ENCODE measurements around the gene GPN1. TPM values are rescaled to one million over a fixed set of nuclear protein-coding genes. Genes with fewer than 3 reads are reported as not detected.

The GPN1 gene
- total RNA-seq, 1 donor from 2014 or later = 63.9 TPM

GRCh38 chr2:27690052-27690451, 61.2 kb downstream of the GPN1 start:
- no peak for FAIRE-seq
- no peak overlapping the region for H3K9ac ChIP-seq (ENCODE audit: low read length)
- H4K20me1 ChIP-seq (ENCODE audit: insufficient read depth, low read length) = no peaks in the 10 kb centered on the region
- H3K4me3 ChIP-seq (ENCODE audit: insufficient read depth, low read depth, low read length) = no peak overlapping the region
- H3K4me3 Mint-ChIP-seq (ENCODE audit: unreplicated experiment) = no peak overlapping the region
- no peak overlapping the region for H3K4me2 ChIP-seq (ENCODE audit: low read length)
- no peak for DNase-seq (ENCODE audit: low read depth)
- no peaks in the 10 kb centered on the region for H3K4me1 ChIP-seq (ENCODE audit: insufficient read depth, low read length)
- no peaks in the 10 kb centered on the region for H3K9me3 Mint-ChIP-seq (ENCODE audit: unreplicated experiment)
- H3K79me2 ChIP-seq (ENCODE audit: insufficient read depth, low read length) = no peaks in the 10 kb centered on the region
- H3K27me3 ChIP-seq (ENCODE audit: insufficient read depth, low read length) = no peaks in the 10 kb centered on the region
- no peaks in the 10 kb centered on the region for H3K27me3 Mint-ChIP-seq (ENCODE audit: low read depth, unreplicated experiment)
- no peak overlapping the region for H3K27ac ChIP-seq (ENCODE audit: low read depth, low read length)
- no peaks in the 10 kb centered on the region for H3K4me1 Mint-ChIP-seq (ENCODE audit: low read depth, unreplicated experiment)
- H3K27ac Mint-ChIP-seq (ENCODE audit: unreplicated experiment) = no peak overlapping the region
- peaks cover 21% of the 10 kb centered on the region for H3K36me3 ChIP-seq (ENCODE audit: insufficient read depth, low read length)
- no peaks in the 10 kb centered on the region for H3K9me3 ChIP-seq (ENCODE audit: insufficient read depth, low read depth, low read length)
- no peak overlapping the region for H2AFZ ChIP-seq (ENCODE audit: low read depth, low read length)
- H3K36me3 Mint-ChIP-seq (ENCODE audit: low read depth, unreplicated experiment) = peaks cover 15% of the 10 kb centered on the region
- TF ChIP-seq EZH2 (IDR thresholded peaks at IDR 0.05; ENCODE audit: insufficient read depth, low read length) = no peak
- TF ChIP-seq CTCF (IDR thresholded peaks at IDR 0.05; ENCODE audit: insufficient read depth, low read depth, low read length) = no peak

- Histone ChIP-seq H4K20me1 (ENCODE audit: insufficient read depth, low read length) (no peaks in the 10 kb centered on the region), H2AFZ (ENCODE audit: low read depth, low read length) (no peak overlapping the region), H3K4me2 (ENCODE audit: low read length) (no peak overlapping the region), H3K79me2 (ENCODE audit: insufficient read depth, low read length) (no peaks in the 10 kb centered on the region), H3K4me3 (ENCODE audit: insufficient read depth, low read depth, low read length) (no peak overlapping the region), H3K9ac (ENCODE audit: low read length) (no peak overlapping the region), H3K27ac (ENCODE audit: low read depth, low read length) (no peak overlapping the region), H3K36me3 (ENCODE audit: insufficient read depth, low read length) (peaks cover 12% of the 10 kb centered on the region), H3K4me1 (ENCODE audit: insufficient read depth, low read length) (peaks cover 6% of the 10 kb centered on the region), H3K27me3 (ENCODE audit: insufficient read depth, low read length) (no peaks in the 10 kb centered on the region), H3K9me3 (ENCODE audit: insufficient read depth, low read depth, low read length) (no peaks in the 10 kb centered on the region)
- FAIRE-seq = no peak
- H3K4me1 Mint-ChIP-seq (ENCODE audit: low read depth, unreplicated experiment) = peaks cover 15% of the 10 kb centered on the region
- no peaks in the 10 kb centered on the region for H3K27me3 Mint-ChIP-seq (ENCODE audit: low read depth, unreplicated experiment)
- no peak for TF ChIP-seq EZH2 (IDR thresholded peaks at IDR 0.05; ENCODE audit: insufficient read depth, low read length)
- no peak for TF ChIP-seq CTCF (IDR thresholded peaks at IDR 0.05; ENCODE audit: insufficient read depth, low read depth, low read length)
- H3K4me3 Mint-ChIP-seq (ENCODE audit: unreplicated experiment) = no peak overlapping the region
- no peaks in the 10 kb centered on the region for H3K9me3 Mint-ChIP-seq (ENCODE audit: unreplicated experiment)
- H3K27ac Mint-ChIP-seq (ENCODE audit: unreplicated experiment) = no peak overlapping the region
- H3K36me3 Mint-ChIP-seq (ENCODE audit: low read depth, unreplicated experiment) = peaks cover 4% of the 10 kb centered on the region
- DNase-seq (ENCODE audit: low read depth) = no peak
These were observed 68.8 kb downstream of the GPN1 start for GRCh38 chr2:27697660-27698059.

Other genes with a start within 250 kb of the GPN1 start
- 13.5 and 13.7 TPM in 2 replicates for gene ZNF513, start 248.3 kb upstream of the GPN1 start, total RNA-seq
- gene PPM1G, start 219.5 kb upstream of the GPN1 start, total RNA-seq = 77.3 and 79.0 TPM in 2 replicates
- gene NRBP1, start 200.4 kb upstream of the GPN1 start, total RNA-seq = 119 and 127 TPM in 2 replicates
- 1.4 and 1.9 TPM in 2 replicates for gene KRTCAP3, start 186.7 kb upstream of the GPN1 start, total RNA-seq
- gene IFT172, start 139.3 kb upstream of the GPN1 start, total RNA-seq = 15.4 and 17.6 TPM in 2 replicates
- 6.9 and 7.3 TPM in 2 replicates for gene FNDC4, start 133.8 kb upstream of the GPN1 start, total RNA-seq
- gene GCKR, start 132.2 kb upstream of the GPN1 start, total RNA-seq = not detected in 2 replicates
- 27.5 and 32.5 TPM in 2 replicates for gene ZNF512, start 46.0 kb upstream of the GPN1 start, total RNA-seq
- 1.2 and 1.6 TPM in 2 replicates for gene CCDC121, start within 50 bp of the GPN1 start, total RNA-seq
- gene SUPT7L, start 34.6 kb downstream of the GPN1 start, total RNA-seq = 25.9 and 27.8 TPM in 2 replicates
- 20.9 and 21.3 TPM in 2 replicates for gene SLC4A1AP, start 34.8 kb downstream of the GPN1 start, total RNA-seq
- gene MRPL33, start 142.7 kb downstream of the GPN1 start, total RNA-seq = 80.7 and 85.3 TPM in 2 replicates